PFSK-1 (cell line): Measurements from ENCODE around the gene ATXN7L1.

Experiments used
- POLR2AphosphoS5 ChIP-seq: IDR thresholded peaks from 2 replicates; pipeline ENCODE4 v1.6.1; 2012; ENCODE audit warnings: low read depth, mild to moderate bottlenecking, control low read depth, low read length, moderate library complexity
- REST ChIP-seq, 2 experiments: IDR thresholded peaks; 2 replicates each; pipeline versions ENCODE4 v1.6.1 to v1.8.0; 2011 to 2012; ENCODE audit warnings: low read depth in 2 of 2, low read length in 2 of 2, control low read depth in 1 of 2, inconsistent platforms in 1 of 2, mild to moderate bottlenecking in 1 of 2, moderate library complexity in 1 of 2; ENCODE audit not compliant: insufficient read depth in 1 of 2
- SIN3A ChIP-seq: IDR thresholded peaks from 2 replicates; pipeline ENCODE4 v1.6.1; 2012; ENCODE audit warnings: mild to moderate bottlenecking, low read length, moderate library complexity, borderline replicate concordance; ENCODE audit not compliant: insufficient read depth
- TAF1 ChIP-seq: IDR thresholded peaks from 2 replicates; pipeline ENCODE4 v1.6.1; 2012; ENCODE audit warnings: low read length, control low read depth, borderline replicate concordance; ENCODE audit not compliant: insufficient read depth

DNA sequence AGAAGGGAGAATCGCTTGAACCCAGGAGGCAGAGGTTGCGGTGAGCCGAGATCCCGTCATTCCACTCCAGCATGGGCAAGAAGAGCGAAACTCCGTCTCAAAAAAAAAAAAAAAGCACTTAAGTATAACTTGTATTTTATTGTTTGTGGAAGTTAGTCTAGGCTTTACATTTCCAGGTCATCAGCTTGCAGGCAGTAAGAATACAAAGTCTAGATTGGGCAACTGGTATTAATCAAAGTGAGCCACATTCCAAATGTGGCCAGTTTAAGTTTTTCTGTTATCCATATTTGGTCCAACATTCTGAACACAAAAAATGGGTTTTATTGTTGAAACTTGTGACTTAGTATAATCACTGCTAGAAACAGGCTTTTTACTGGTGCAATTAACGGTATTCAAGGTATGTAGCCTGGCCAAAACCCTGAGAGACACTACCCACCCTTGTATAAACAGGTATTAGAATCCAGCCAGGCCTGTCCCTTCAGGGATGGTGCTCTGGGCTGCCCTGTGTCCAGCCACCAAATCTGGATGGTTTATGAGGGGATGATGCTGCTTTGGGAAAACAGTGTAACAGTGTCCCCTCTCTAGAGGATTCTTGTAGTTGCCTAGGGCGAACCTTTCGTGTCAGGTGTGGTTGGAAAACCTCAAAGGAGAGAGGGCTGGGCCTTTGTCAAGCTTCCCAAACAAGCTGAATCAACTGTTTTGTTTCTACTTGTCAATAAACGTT lies 173.0 kb downstream of the ATXN7L1 start:
- TF ChIP-seq REST (IDR thresholded peaks at IDR 0.05; ENCODE audit: insufficient read depth in 1 of 2, low read depth in 2 of 2, low read length in 2 of 2) (no peak), POLR2AphosphoS5 (no peak), TAF1 (no peak), SIN3A (no peak)
